Measurements from ENCODE around the gene KCMF1. TPM values are rescaled to one million over a fixed set of nuclear protein-coding genes. Genes with fewer than 3 reads are reported as not detected.

Gene KCMF1
- polyA plus RNA-seq, 1 donor (not counting 4 experiments of a cell fraction or from before 2014, with no cell fraction given) = 111 TPM

DNA sequence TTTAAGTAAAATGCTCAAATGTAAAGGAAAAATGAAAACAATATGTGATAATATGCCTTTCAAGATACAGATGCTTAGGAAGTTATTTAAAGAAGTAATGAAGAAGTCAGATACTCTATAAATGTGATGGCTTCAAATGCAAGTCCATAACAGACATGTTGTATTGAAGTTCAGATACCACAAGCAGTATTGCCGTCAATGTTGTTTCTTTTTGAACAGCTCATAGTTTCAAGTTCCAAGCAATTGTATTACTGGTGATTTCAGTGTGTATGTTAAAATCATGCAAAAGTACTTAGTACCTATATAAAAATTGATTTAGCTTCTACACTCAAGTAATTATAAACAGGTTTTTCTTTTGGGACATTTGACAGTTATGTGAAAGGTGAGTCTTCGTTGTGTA, 24.9 kb downstream of the KCMF1 start:
- dilution Hi-C loops (cut with MboI; ENCODE audit: extremely low pct_ligation_motif_present, low sequenced_read_pairs) = no loop called here
- H2AFZ ChIP-seq (ENCODE audit: control insufficient read depth, low read length) = no peak overlapping the region
- H3K4me1 ChIP-seq (ENCODE audit: control insufficient read depth, extremely low read depth, insufficient read depth, low read length) = peaks cover 13% of the 10 kb centered on the region
- peaks cover 18% of the 10 kb centered on the region for H4K20me1 ChIP-seq (ENCODE audit: control insufficient read depth, extremely low read depth, insufficient read depth, low read length)
- H3K4me2 ChIP-seq (ENCODE audit: control insufficient read depth, extremely low read depth, insufficient read depth, low read depth, low read length) = no peak overlapping the region
- no peaks in the 10 kb centered on the region for H3K9me3 ChIP-seq (ENCODE audit: control insufficient read depth, low read depth, low read length)
- H3K36me3 ChIP-seq (ENCODE audit: control insufficient read depth in 2 of 2, extremely low read depth in 1 of 2, insufficient read depth in 2 of 2, low read length in 2 of 2) = no peaks in the 10 kb centered on the region
- peaks cover 97% of the 10 kb centered on the region for H3K79me2 ChIP-seq (ENCODE audit: control insufficient read depth, insufficient read depth, low read length)
- H3K27me3 ChIP-seq (ENCODE audit: control insufficient read depth, extremely low read depth, insufficient read depth, low read length) = no peaks in the 10 kb centered on the region
- DNase-seq (ENCODE audit: low read depth, low spot score) = no peak
- peaks cover 4% of the 10 kb centered on the region for H3K9me1 ChIP-seq (ENCODE audit: control insufficient read depth, extremely low read depth, insufficient read depth, low read length)
- no peak for TF ChIP-seq EZH2 (IDR thresholded peaks at IDR 0.05; ENCODE audit: low read length)
- TF ChIP-seq, protein P1, sequence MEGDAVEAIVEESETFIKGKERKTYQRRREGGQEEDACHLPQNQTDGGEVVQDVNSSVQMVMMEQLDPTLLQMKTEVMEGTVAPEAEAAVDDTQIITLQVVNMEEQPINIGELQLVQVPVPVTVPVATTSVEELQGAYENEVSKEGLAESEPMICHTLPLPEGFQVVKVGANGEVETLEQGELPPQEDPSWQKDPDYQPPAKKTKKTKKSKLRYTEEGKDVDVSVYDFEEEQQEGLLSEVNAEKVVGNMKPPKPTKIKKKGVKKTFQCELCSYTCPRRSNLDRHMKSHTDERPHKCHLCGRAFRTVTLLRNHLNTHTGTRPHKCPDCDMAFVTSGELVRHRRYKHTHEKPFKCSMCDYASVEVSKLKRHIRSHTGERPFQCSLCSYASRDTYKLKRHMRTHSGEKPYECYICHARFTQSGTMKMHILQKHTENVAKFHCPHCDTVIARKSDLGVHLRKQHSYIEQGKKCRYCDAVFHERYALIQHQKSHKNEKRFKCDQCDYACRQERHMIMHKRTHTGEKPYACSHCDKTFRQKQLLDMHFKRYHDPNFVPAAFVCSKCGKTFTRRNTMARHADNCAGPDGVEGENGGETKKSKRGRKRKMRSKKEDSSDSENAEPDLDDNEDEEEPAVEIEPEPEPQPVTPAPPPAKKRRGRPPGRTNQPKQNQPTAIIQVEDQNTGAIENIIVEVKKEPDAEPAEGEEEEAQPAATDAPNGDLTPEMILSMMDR (optimal IDR thresholded peaks at IDR 0.05 in 1 of 3, IDR thresholded peaks at IDR 0.05 in 1 of 3, conservative IDR thresholded peaks at IDR 0.05 in 1 of 3; ENCODE audit: extremely low read depth in 1 of 3, insufficient read depth in 2 of 3, low read length in 3 of 3) = no peak
- no peak overlapping the region for H3K27ac ChIP-seq (ENCODE audit: control insufficient read depth, insufficient read depth, low read length)
- H3K9ac ChIP-seq (ENCODE audit: control insufficient read depth, extremely low read depth, insufficient read depth, low read length) = no peak overlapping the region
- no peak overlapping the region for H3K4me3 ChIP-seq (ENCODE audit: control insufficient read depth in 2 of 3, extremely low read depth in 1 of 3, insufficient read depth in 2 of 3, low read depth in 1 of 3, low read length in 3 of 3)
- FAIRE-seq = no peak

DNA sequence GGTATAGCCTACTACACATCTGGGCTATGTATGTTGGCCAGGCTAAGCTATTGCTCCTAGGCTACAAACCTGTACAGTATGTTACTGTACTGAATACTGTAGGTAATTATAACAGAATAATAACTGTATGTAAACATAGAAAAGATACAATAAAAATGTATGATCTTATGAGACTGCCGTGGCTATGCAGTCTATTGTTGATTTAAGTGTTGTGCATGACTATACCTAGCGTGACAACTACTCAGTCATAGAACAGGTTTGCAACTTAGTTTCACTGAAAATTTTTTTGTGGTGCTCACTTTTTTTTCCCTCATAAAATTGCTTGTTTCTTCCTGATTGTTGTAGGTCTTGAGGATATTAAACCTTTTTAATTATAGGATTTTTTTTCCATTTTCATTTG, 25.9 kb downstream of the KCMF1 start:
- dilution Hi-C loops (cut with MboI; ENCODE audit: extremely low pct_ligation_motif_present, low sequenced_read_pairs) = no loop called here

More for the DNA sequence above, 25.9 kb downstream of the KCMF1 start:
- peaks cover 4% of the 10 kb centered on the region for H3K9me1 ChIP-seq (ENCODE audit: control insufficient read depth, extremely low read depth, insufficient read depth, low read length)
- no peak overlapping the region for H3K4me2 ChIP-seq (ENCODE audit: control insufficient read depth, extremely low read depth, insufficient read depth, low read depth, low read length)
- TF ChIP-seq, protein P1 (optimal IDR thresholded peaks at IDR 0.05 in 1 of 3, IDR thresholded peaks at IDR 0.05 in 1 of 3, conservative IDR thresholded peaks at IDR 0.05 in 1 of 3; ENCODE audit: extremely low read depth in 1 of 3, insufficient read depth in 2 of 3, low read length in 3 of 3) = no peak
- no peak for TF ChIP-seq EZH2 (IDR thresholded peaks at IDR 0.05; ENCODE audit: low read length)
- H3K4me1 ChIP-seq (ENCODE audit: control insufficient read depth, extremely low read depth, insufficient read depth, low read length) = peaks cover 3% of the 10 kb centered on the region
- H3K36me3 ChIP-seq (ENCODE audit: control insufficient read depth in 2 of 2, extremely low read depth in 1 of 2, insufficient read depth in 2 of 2, low read length in 2 of 2) = no peaks in the 10 kb centered on the region
- H3K9me3 ChIP-seq (ENCODE audit: control insufficient read depth, low read depth, low read length) = no peaks in the 10 kb centered on the region
- DNase-seq (ENCODE audit: low read depth, low spot score) (no peak), FAIRE-seq (no peak)
- H3K27me3 ChIP-seq (ENCODE audit: control insufficient read depth, extremely low read depth, insufficient read depth, low read length) = no peaks in the 10 kb centered on the region
- H3K27ac ChIP-seq (ENCODE audit: control insufficient read depth, insufficient read depth, low read length) = no peak overlapping the region
- no peak overlapping the region for H2AFZ ChIP-seq (ENCODE audit: control insufficient read depth, low read length)
- peaks cover 7% of the 10 kb centered on the region for H4K20me1 ChIP-seq (ENCODE audit: control insufficient read depth, extremely low read depth, insufficient read depth, low read length)
- peaks cover 97% of the 10 kb centered on the region for H3K79me2 ChIP-seq (ENCODE audit: control insufficient read depth, insufficient read depth, low read length)
- H3K9ac ChIP-seq (ENCODE audit: control insufficient read depth, extremely low read depth, insufficient read depth, low read length) = no peak overlapping the region
- no peak overlapping the region for H3K4me3 ChIP-seq (ENCODE audit: control insufficient read depth in 2 of 3, extremely low read depth in 1 of 3, insufficient read depth in 2 of 3, low read depth in 1 of 3, low read length in 3 of 3)
